HEK293 (cell line): Measurements from ENCODE around the gene SLC43A1.

Experiments used
- CTCF ChIA-PET: fragments of 350-600 bp; formaldehyde crosslinking; extraction: SDS; loops from one replicate; lab custom pipeline; 2021; ENCODE audit warnings: antibody characterized with exemption; lab: Yijun Ruan, JAX
- POLR2A ChIA-PET: fragments of 300-600 bp; formaldehyde crosslinking; extraction: SDS; loops from one replicate; lab custom pipeline; 2020; ENCODE audit warnings: antibody characterized with exemption, inconsistent platforms; lab: Yijun Ruan, JAX
- H3K27ac ChIP-seq: fragments of 200-500 bp; sonication (Bioruptor generic); 2 replicates; pipeline ENCODE4 v1.5.1; 2014; ENCODE audit warnings: low read depth, low read length, control low read depth, inconsistent platforms; ENCODE audit errors: extremely low read depth
- H3K36me3 ChIP-seq, 2 experiments: fragments of 200-500 bp in 1 of 2; sonication (Bioruptor generic) in 1 of 2; 1 replicate in 1 of 2; 2 replicates in 1 of 2; pipeline ENCODE4 v1.5.1; 2014 to 2017; ENCODE audit warnings: inconsistent platforms in 2 of 2, low read length in 2 of 2; ENCODE audit not compliant: control insufficient read depth in 2 of 2, insufficient read depth in 1 of 2
- H3K4me1 ChIP-seq: fragments of 200-500 bp; sonication (Bioruptor generic); 2 replicates; pipeline ENCODE4 v1.5.1; 2014; ENCODE audit warnings: mild to moderate bottlenecking, low read length, inconsistent platforms; ENCODE audit not compliant: control insufficient read depth, insufficient read depth
- H3K4me3 ChIP-seq: 2 replicates; pipeline ENCODE4 v1.5.1; 2011; ENCODE audit warnings: low read depth, mild to moderate bottlenecking, control low read depth, low read length, moderate library complexity
- H3K9me3 ChIP-seq: fragments of 200-500 bp; sonication (Bioruptor generic); 2 replicates; pipeline ENCODE4 v1.5.1; 2014; ENCODE audit warnings: low read depth, low read length, inconsistent platforms; ENCODE audit not compliant: control insufficient read depth, insufficient read depth
- FEZF1 ChIP-seq: fragments of 450-650 bp; formaldehyde crosslinking; IDR thresholded peaks from 2 replicates; pipeline ENCODE4 v1.5.1; 2016; ENCODE audit warnings: missing biosample characterization, missing genetic modification characterization
- KLF1 ChIP-seq: fragments of 450-650 bp; formaldehyde crosslinking; IDR thresholded peaks from 2 replicates; pipeline ENCODE4 v1.5.1; 2016; ENCODE audit warnings: missing biosample characterization, missing genetic modification characterization
- OVOL3 ChIP-seq: fragments of 450-650 bp; formaldehyde crosslinking; IDR thresholded peaks from 2 replicates; pipeline ENCODE4 v1.5.1; 2016; ENCODE audit warnings: missing biosample characterization, missing genetic modification characterization
- ZFHX2 ChIP-seq: fragments of 450-650 bp; formaldehyde crosslinking; conservative IDR thresholded peaks from 2 replicates; pipeline ENCODE4 v1.5.1; 2016; ENCODE audit warnings: missing biosample characterization, missing genetic modification characterization
- ZFP37 ChIP-seq: fragments of 450-650 bp; formaldehyde crosslinking; IDR thresholded peaks from 2 replicates; pipeline ENCODE4 v1.5.1; 2016; ENCODE audit warnings: missing biosample characterization, missing genetic modification characterization
- ZNF138 ChIP-seq: fragments of 450-650 bp; formaldehyde crosslinking; IDR thresholded peaks from 2 replicates; pipeline ENCODE4 v1.5.1; 2016; ENCODE audit warnings: missing biosample characterization, missing genetic modification characterization, borderline replicate concordance
- ZNF239 ChIP-seq: fragments of 450-650 bp; formaldehyde crosslinking; IDR thresholded peaks from 2 replicates; pipeline ENCODE4 v1.5.1; 2016; ENCODE audit warnings: missing biosample characterization, missing genetic modification characterization
- ZNF292 ChIP-seq: fragments of 450-650 bp; formaldehyde crosslinking; IDR thresholded peaks from 2 replicates; pipeline ENCODE4 v1.5.1; 2016; ENCODE audit warnings: low read depth, missing biosample characterization, missing genetic modification characterization, borderline replicate concordance
- ZNF350 ChIP-seq: fragments of 450-650 bp; formaldehyde crosslinking; IDR thresholded peaks from 2 replicates; pipeline ENCODE4 v1.5.0; 2017; ENCODE audit warnings: missing biosample characterization, mild to moderate bottlenecking, missing genetic modification characterization
- ZNF48 ChIP-seq: fragments of 450-650 bp; formaldehyde crosslinking; IDR thresholded peaks from 2 replicates; pipeline ENCODE4 v1.5.1; 2016; ENCODE audit warnings: missing biosample characterization, missing genetic modification characterization
- ZNF548 ChIP-seq: fragments of 450-650 bp; formaldehyde crosslinking; IDR thresholded peaks from 2 replicates; pipeline ENCODE4 v1.5.1; 2016; ENCODE audit warnings: missing biosample characterization, missing genetic modification characterization
- ZNF549 ChIP-seq: fragments of 450-650 bp; IDR thresholded peaks from 2 replicates; pipeline ENCODE4 v1.5.1; 2018; ENCODE audit warnings: missing biosample characterization, missing genetic modification characterization, mild to moderate bottlenecking, inconsistent platforms, moderate library complexity
- ZNF571 ChIP-seq: fragments of 450-650 bp; formaldehyde crosslinking; IDR thresholded peaks from 2 replicates; pipeline ENCODE4 v1.5.0; 2017; ENCODE audit warnings: missing biosample characterization, missing genetic modification characterization
- ZNF621 ChIP-seq: fragments of 450-650 bp; formaldehyde crosslinking; IDR thresholded peaks from 2 replicates; pipeline ENCODE4 v1.5.1; 2017; ENCODE audit warnings: missing biosample characterization, missing genetic modification characterization
- ZNF626 ChIP-seq: fragments of 450-650 bp; sonication (Bioruptor Pico); formaldehyde crosslinking; IDR thresholded peaks from 2 replicates; pipeline ENCODE4 v1.5.1; 2018; ENCODE audit warnings: missing biosample characterization, missing genetic modification characterization, inconsistent platforms
- ZNF664 ChIP-seq: fragments of 450-650 bp; formaldehyde crosslinking; IDR thresholded peaks from 2 replicates; pipeline ENCODE4 v1.5.1; 2016; ENCODE audit warnings: missing biosample characterization, missing genetic modification characterization
- ZXDB ChIP-seq: fragments of 450-650 bp; formaldehyde crosslinking; IDR thresholded peaks from 2 replicates; pipeline ENCODE4 v1.5.1; 2016; ENCODE audit warnings: missing biosample characterization, missing genetic modification characterization
- TF ChIP-seq, protein P1 (sequence below): fragments of 450-650 bp; formaldehyde crosslinking; IDR thresholded peaks from 2 replicates; pipeline ENCODE4 v1.5.1; 2016; ENCODE audit warnings: missing biosample characterization, missing genetic modification characterization
- TF ChIP-seq, protein P2 (sequence below): fragments of 450-650 bp; IDR thresholded peaks from 2 replicates; pipeline ENCODE4 v1.5.1; 2018; ENCODE audit warnings: missing biosample characterization, mild to moderate bottlenecking, missing genetic modification characterization
- TF ChIP-seq, protein P3 (sequence below): fragments of 450-650 bp; formaldehyde crosslinking; IDR thresholded peaks from 2 replicates; pipeline ENCODE4 v1.5.1; 2016; ENCODE audit warnings: missing biosample characterization, missing genetic modification characterization

SLC43A1 gene

DNA sequence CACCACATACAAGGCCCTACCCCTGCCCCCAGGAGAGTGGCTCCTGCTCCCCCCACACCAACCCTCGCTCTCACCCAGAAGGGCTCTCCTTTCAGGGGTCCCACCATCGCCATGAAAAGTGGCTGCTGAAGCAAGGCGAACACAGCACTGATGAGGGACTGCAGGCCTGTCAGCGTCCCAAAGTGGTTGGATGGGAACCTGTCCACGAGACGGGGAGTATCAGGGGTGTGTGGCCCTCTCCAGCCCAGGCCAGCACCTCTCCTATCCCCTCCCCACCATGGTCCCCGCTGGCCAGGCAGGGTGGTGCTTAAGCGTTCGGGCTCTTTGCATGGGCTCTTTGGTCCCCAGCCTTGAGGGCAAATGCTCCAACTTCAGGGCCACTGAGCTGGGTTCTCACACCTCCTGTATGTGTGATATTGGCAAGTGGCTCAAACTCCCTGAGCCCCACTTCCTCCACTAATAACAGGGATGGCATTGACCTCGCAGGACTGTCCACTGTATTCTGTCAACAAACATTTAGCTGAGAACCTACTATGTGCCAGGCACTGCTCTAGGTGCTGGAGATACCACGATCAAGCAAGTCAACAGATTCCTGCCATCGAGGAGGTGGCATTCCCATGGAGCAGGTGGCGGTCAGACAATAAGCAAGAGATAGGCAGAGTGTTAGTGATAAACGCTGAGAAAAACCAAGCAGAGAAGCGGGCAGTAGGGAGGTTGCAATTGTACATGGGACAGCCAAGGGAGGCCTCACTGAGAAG, 28.3 kb downstream of the SLC43A1 start (continued):
- TF ChIP-seq ZNF621 (tag by site-specific recombination) (no peak), FEZF1 (tag by site-specific recombination) (no peak), OVOL3 (no peak), ZNF626 (no peak)
- TF ChIP-seq, all 188 proteins: peak for 0

DNA sequence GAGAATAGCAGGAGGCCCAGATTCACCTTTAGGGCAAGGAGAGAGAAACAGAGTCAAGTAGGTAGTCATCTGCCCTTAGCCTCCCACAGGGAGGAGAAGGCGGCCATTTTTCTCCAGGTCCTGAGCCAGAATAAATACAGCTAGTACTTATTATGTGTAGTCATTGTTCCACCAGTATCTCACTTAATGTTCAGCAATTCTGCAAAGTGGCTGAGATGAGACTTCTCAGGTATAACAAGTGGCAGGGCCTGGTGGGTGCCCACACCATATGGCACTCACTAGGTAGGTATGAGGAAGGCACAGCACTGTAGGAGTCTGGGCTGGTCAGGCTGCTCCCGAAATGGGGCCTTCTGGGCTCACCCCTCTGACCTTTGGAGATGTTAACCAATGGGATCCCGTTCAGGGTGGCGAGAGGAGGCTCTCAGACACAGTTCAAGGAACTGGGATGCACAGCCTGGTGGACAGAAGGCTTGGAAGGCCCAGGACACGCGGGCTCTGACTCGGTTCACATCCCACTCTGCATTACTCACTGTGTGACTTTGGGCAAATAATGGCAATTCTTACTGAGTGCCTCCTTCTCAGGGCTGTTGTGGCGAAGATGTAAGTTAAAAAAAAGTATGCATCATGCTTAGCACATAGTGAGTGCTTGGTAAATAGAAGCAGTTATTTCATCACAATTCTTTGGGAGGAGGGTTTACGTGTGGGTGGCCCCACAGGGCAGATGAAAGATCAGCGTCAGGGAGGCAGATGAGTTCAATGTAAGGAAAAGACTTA, 30.1 kb downstream of the SLC43A1 start:
- Histone ChIP-seq H3K27ac (no peak overlapping the region), H3K4me1 (no peaks in the 10 kb centered on the region; the same call in 1 of the 2 replicates), H3K4me3 (no peak overlapping the region), H3K36me3 (peaks cover 0 to 27% of the 10 kb centered on the region in 2 experiments; a peak in 1 of 3 replicates)
- ChIA-PET POLR2A (no interaction called here), CTCF (interaction anchor here (0.7 to 8.9 kb wide), 5 partner anchors 7 to 42 kb away, joined by 3 to 140 read pairs (median 25); partner anchors contain the start of gene RTN4RL2)
- no peak for TF ChIP-seq ZNF48 (tag by site-specific recombination)
- no peak for TF ChIP-seq ZNF350 (tag by site-specific recombination)
- no peak for TF ChIP-seq ZNF548 (tag by site-specific recombination)
- TF ChIP-seq ZNF571 (tag by site-specific recombination), result no peak
- no peak for TF ChIP-seq ZXDB (tag by site-specific recombination)
- TF ChIP-seq ZFHX2 (tag by site-specific recombination), result peak; percentile 42
- no peak for TF ChIP-seq ZNF621 (tag by site-specific recombination)
- TF ChIP-seq ZNF239 (tag by site-specific recombination), result no peak
- TF ChIP-seq, protein P1, sequence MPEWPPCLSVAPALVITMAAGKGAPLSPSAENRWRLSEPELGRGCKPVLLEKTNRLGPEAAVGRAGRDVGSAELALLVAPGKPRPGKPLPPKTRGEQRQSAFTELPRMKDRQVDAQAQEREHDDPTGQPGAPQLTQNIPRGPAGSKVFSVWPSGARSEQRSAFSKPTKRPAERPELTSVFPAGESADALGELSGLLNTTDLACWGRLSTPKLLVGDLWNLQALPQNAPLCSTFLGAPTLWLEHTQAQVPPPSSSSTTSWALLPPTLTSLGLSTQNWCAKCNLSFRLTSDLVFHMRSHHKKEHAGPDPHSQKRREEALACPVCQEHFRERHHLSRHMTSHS, result no peak
- TF ChIP-seq ZNF549 (tag by site-specific recombination), result no peak
- TF ChIP-seq ZFP37 (tag by site-specific recombination), result no peak
- no peak for TF ChIP-seq KLF1
- TF ChIP-seq ZNF292 (tag by site-specific recombination), result no peak
- peak; percentile 79 for TF ChIP-seq ZNF664 (tag by site-specific recombination)
- no peak for TF ChIP-seq ZNF138
- TF ChIP-seq, protein P2, sequence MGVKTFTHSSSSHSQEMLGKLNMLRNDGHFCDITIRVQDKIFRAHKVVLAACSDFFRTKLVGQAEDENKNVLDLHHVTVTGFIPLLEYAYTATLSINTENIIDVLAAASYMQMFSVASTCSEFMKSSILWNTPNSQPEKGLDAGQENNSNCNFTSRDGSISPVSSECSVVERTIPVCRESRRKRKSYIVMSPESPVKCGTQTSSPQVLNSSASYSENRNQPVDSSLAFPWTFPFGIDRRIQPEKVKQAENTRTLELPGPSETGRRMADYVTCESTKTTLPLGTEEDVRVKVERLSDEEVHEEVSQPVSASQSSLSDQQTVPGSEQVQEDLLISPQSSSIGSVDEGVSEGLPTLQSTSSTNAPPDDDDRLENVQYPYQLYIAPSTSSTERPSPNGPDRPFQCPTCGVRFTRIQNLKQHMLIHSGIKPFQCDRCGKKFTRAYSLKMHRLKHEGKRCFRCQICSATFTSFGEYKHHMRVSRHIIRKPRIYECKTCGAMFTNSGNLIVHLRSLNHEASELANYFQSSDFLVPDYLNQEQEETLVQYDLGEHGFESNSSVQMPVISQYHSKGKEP, result no peak
- TF ChIP-seq, protein P3, sequence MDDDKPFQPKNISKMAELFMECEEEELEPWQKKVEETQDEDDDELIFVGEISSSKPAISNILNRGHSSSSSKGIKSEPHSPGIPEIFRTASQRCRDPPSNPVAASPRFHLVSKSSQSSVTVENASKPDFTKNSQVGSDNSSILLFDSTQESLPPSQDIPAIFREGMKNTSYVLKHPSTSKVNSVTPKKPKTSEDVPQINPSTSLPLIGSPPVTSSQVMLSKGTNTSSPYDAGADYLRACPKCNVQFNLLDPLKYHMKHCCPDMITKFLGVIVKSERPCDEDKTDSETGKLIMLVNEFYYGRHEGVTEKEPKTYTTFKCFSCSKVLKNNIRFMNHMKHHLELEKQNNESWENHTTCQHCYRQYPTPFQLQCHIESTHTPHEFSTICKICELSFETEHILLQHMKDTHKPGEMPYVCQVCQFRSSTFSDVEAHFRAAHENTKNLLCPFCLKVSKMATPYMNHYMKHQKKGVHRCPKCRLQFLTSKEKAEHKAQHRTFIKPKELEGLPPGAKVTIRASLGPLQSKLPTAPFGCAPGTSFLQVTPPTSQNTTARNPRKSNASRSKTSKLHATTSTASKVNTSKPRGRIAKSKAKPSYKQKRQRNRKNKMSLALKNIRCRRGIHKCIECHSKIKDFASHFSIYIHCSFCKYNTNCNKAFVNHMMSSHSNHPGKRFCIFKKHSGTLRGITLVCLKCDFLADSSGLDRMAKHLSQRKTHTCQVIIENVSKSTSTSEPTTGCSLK, result no peak
- TF ChIP-seq, all 188 proteins: peak for 2
- no peaks in the 10 kb centered on the region for H3K9me3 ChIP-seq
